GM12892 (cell line): ENCODE data around the gene HESX1.

Source experiments
- DNase-seq: peaks from one replicate; pipeline ENCODE4 v3.0.0; 2011; ENCODE audit not compliant: insufficient read length
- FAIRE-seq: peaks from 2 replicates; lab custom pipeline; 2011; peaks lifted over from hg19 to GRCh38; lab: Jason Lieb, UNC
- POLR2A ChIP-seq: IDR thresholded peaks from 2 replicates; pipeline ENCODE4 v1.6.1; 2011; ENCODE audit warnings: low read depth, low read length, control low read depth
- POLR2AphosphoS5 ChIP-seq: IDR thresholded peaks from 2 replicates; pipeline ENCODE4 v1.6.1; 2011; ENCODE audit warnings: low read depth, low read length, control low read depth
- TAF1 ChIP-seq: IDR thresholded peaks from 2 replicates; pipeline ENCODE4 v1.6.1; 2011; ENCODE audit warnings: low read depth, mild to moderate bottlenecking, control low read depth, low read length, borderline replicate concordance

The HESX1 gene

DNA sequence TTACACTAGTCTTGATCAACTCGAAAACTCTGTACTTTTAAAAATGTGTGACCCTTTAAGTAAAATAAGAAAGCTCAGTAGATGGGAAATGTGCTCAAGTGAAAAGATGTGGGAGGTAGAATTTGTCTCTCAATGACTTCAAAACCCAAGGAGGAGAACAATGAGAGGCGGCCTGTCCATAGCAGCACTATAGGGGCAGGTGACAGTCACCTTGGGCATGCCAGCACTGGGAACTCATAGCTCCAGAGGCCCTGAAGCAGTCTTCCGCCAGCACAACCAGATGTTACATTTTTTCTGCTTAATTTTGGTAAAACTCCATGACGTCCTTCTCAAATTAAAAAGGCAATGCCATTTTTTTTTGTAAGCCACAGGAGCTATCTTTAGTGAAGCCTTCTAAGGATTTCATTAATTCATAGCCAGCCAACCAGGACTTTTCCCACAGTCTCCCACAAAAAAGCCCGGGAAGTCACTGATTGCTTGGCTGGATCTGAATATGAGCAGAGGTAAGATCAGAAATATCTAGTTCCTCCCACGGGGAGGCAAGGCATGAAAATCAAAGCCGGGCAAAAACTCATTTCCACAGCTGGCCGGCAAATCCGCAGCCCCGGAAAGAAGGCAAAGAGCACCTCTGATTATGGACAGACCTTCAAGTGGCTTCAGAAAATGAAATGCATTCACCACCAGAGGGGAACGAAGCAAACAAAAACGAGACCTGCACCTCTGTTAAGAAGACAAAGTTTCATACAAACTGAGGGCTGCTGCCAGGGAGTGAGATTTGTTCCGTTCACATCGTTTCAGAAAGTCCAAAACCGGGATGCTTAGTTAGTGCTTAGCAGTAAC, 45.1 kb downstream of the HESX1 start:
- FAIRE-seq (no peak), DNase-seq (no peak)
- TF ChIP-seq TAF1 (no peak), POLR2A (no peak)

DNA sequence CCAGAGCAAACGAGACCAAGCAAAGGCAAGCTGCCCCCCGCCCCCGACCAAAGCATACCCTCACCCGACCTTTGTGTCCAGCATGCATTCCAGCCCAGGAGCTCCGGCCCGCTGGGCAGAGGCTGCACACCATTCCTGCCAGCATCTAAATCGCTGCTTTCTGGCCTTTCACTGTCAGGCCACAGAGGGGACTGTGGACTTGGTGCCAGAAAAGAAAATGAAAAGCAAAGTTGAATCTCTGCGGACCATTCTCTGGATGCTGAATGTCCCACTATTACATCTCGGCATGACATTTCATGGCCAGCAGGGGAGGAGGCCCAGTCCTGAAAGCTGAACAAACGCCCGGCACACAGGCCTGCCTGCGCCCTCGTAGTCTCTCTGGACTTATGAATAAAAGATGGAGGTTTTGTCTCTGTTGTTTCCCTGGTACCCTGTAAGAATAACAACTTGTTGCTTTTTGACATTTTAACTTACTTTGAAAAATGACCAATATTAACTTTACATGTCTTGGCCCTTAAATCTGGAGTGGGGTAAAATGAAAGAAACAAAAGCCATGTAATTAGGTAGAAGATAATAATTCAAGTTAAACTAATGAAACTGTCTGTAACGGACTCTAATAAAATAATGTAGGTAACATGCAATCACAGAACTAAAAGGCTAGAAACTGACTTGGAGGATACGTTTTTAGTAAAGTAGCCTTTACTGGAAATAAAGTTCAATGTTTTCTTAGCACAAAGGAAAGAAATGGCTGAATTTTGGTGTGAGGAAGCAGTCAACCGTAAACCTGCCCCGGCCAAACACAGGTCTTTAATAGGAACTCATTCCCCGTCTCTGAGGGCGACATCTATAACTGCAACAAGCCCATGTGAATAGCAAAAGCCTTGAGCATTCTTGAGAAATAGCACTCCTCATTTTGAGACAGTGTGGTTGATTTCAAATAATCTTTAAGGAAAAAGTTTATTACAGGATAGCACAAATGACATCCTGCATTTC, 47.3 kb downstream of the HESX1 start:
- no peak for DNase-seq
- TF ChIP-seq POLR2AphosphoS5: no peak
- TF ChIP-seq TAF1: no peak
- TF ChIP-seq POLR2A: no peak
- no peak for FAIRE-seq

DNA sequence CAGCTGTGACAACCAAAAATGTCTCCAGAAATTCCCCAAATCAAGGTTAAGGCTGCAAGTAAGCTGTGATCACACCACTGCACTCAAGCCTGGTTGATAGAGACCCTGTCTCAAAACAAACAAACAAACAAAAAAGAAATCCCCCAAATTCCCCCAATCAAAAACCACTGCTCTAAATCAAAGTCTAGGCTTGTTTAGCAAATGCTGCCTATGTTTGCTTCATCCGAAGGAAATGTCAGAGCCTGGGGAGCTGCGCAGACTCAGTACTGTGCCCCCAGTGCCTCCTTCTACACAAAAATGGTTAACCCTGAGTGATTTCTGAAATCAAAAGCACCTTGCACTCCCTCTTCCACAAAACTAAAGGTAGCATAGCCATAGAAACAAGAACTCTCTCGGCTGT, 48.0 kb downstream of the HESX1 start:
- DNase-seq: no peak
- no peak for FAIRE-seq
- TF ChIP-seq POLR2AphosphoS5: no peak
- no peak for TF ChIP-seq TAF1

DNA sequence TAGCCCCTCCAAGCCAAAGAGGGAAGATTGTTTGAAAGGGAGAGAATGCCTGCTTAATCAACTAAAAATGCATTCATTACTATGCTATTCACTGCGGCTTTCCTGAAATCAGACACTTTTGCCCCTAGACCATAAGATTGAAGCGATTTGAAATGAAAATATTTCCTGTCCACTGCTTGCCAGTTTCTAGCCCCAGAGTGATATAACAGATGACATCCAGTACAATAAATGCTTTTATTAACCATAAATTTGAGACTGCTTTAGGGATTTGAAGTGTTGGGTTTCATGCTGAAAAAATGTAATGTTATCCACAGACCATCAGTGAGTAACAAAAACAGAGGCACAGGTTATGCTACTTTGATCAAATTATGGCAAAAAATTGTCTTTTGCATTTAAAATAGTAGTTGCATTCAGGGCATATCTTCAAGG, 48.7 kb downstream of the HESX1 start:
- no peak for TF ChIP-seq POLR2AphosphoS5
- TF ChIP-seq POLR2A: no peak
- no peak for TF ChIP-seq TAF1
- FAIRE-seq (no peak), DNase-seq (no peak)

DNA sequence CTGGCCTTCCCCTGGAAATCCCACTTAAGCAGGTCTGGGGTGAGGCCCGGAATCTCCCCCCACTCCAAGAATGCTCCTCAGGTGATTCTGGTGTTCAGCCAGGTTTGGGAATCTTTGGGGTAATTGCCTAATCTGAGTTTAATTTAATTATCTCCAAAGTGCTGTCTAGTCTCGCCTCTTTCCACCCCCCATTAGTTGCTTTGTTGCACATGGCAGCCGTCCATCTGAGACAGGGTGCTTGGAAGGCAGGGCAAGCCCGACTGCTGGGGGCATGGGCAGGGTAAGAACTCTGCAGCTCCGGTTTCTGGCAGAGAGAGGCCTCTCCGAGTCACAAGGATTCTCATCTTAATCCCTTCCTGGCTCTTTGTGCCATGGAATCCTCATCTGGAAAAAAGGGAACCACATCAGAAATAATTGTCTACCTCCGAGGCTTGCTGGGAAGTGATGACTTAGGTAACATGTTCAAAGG, 49.6 kb downstream of the HESX1 start:
- no peak for FAIRE-seq
- DNase-seq: no peak
- TF ChIP-seq POLR2AphosphoS5: no peak
- TF ChIP-seq POLR2A: no peak
- no peak for TF ChIP-seq TAF1
